HCT116 (cell line): ENCODE measurements around the gene AQP7. TPM values are rescaled to one million over a fixed set of nuclear protein-coding genes. Genes with fewer than 3 reads are reported as not detected.
A peak's percentile ranks its signal among the peaks of the same experiment; 100 is the strongest.
"Not testable (repeated sequence)": the region's sequence is repeated elsewhere in the genome, so short reads cannot be mapped to it uniquely, and the experiment has no call there.

Source experiments
- ATAC-seq: fragments of 200-7000 bp; cut with Tn5 transposase; 2 replicates; pipeline ENCODE4 v1.9.1; 2020; ENCODE audit warnings: mild to moderate bottlenecking, moderate library complexity
- Bru-seq: library from RNA; stranded (reverse); fragments of 400-500 nt; gene quantifications from one replicate; lab custom pipeline; 2021; lab: Mats Ljungman, UMichigan
- BruChase-seq, 2 experiments: library from RNA; stranded (reverse); fragments of 400-500 nt; gene quantifications; one replicate each; lab custom pipeline; 2021; lab: Mats Ljungman, UMichigan
- BruUV-seq: library from RNA; stranded (reverse); fragments of 400-500 nt; replicated peaks from 2 replicates; lab custom pipeline; 2021; lab: Mats Ljungman, UMichigan
- CTCF ChIA-PET: fragments of 300-600 bp; sonication (Branson Sonifier 250); formaldehyde crosslinking; loops from one replicate; lab custom pipeline; 2021; ENCODE audit warnings: antibody characterized with exemption; lab: Charles Lee
- POLR2A ChIA-PET: fragments of 300-600, 350-600 bp; sonication (Branson Sonifier 250); formaldehyde crosslinking; loops from one replicate; lab custom pipeline; 2021; ENCODE audit warnings: antibody characterized with exemption; lab: Charles Lee
- RAD21 ChIA-PET, 2 experiments: fragments of 300-600 bp; sonication (Branson Sonifier 250); formaldehyde crosslinking; loops; one replicate each; lab custom pipeline; 2023; ENCODE audit warnings: low total read pairs in 2 of 2; ENCODE audit not compliant: uncharacterized antibody in 2 of 2, unreplicated experiment in 2 of 2, low non-redundant PET in 1 of 2; lab: Charles Lee
- DNase-seq: peaks from one replicate; pipeline ENCODE4 v3.0.0-alpha.2; 2010; ENCODE audit warnings: low read depth, low spot score
- H2AFZ ChIP-seq: fragments of 200-600 bp; shearing (Covaris generic), sonication (generic); 2 replicates; pipeline ENCODE4 v1.6.1; 2017; ENCODE audit warnings: low read depth, mixed run types, mixed read lengths, antibody characterized with exemption, low read length; ENCODE audit not compliant: poor library complexity, severe bottlenecking
- H3K27ac ChIP-seq: 2 replicates; pipeline ENCODE4 v1.5.1; 2012; ENCODE audit warnings: low read depth, low read length
- H3K27me3 ChIP-seq: fragments of 200-600 bp; sonication (generic); 2 replicates; pipeline ENCODE4 v1.6.1; 2016; ENCODE audit warnings: mixed run types, low read length, mixed read lengths; ENCODE audit not compliant: insufficient read depth
- H3K36me3 ChIP-seq, 2 experiments: fragments of 200-500 bp in 1 of 2; fragments of 200-600 bp in 1 of 2; sonication (Bioruptor generic) in 1 of 2; sonication (generic) in 1 of 2; 2 replicates each; pipeline versions ENCODE4 v1.5.1 to v1.6.1; 2014 to 2016; ENCODE audit warnings: low read length in 2 of 2, inconsistent platforms in 1 of 2, mixed read lengths in 1 of 2, mixed run types in 1 of 2; ENCODE audit not compliant: insufficient read depth in 2 of 2, control insufficient read depth in 1 of 2
- H3K4me1 ChIP-seq, 2 experiments: fragments of 200-600 bp in 1 of 2; sonication (generic) in 1 of 2; 2 replicates each; pipeline versions ENCODE4 v1.5.1 to v1.6.1; 2012 to 2017; ENCODE audit warnings: low read length in 2 of 2, inconsistent platforms in 1 of 2, mild to moderate bottlenecking in 1 of 2, mixed read lengths in 1 of 2, mixed run types in 1 of 2, moderate library complexity in 1 of 2; ENCODE audit not compliant: insufficient read depth in 2 of 2, control insufficient read depth in 1 of 2
- H3K4me2 ChIP-seq: fragments of 200-600 bp; sonication (generic); 2 replicates; pipeline ENCODE4 v1.6.1; 2017; ENCODE audit warnings: mixed run types, low read length, mixed read lengths
- H3K4me3 ChIP-seq, 2 experiments: fragments of 200-600 bp in 1 of 2; sonication (generic) in 1 of 2; replicated peaks in 1 of 2; 2 replicates each; pipeline ENCODE4 v1.5.1; 2011 to 2016; ENCODE audit warnings: low read length in 2 of 2, control low read depth in 1 of 2, low read depth in 1 of 2, mild to moderate bottlenecking in 1 of 2, mixed read lengths in 1 of 2, mixed run types in 1 of 2
- H3K79me2 ChIP-seq: fragments of 200-600 bp; sonication (generic); 2 replicates; pipeline ENCODE4 v1.6.1; 2017; ENCODE audit warnings: mild to moderate bottlenecking, mixed run types, low read length, moderate library complexity, mixed read lengths; ENCODE audit not compliant: insufficient read depth
- H3K9ac ChIP-seq: fragments of 200-600 bp; sonication (generic); 2 replicates; pipeline ENCODE4 v1.6.1; 2016; ENCODE audit warnings: low read length, mixed read lengths
- H3K9me2 ChIP-seq: fragments of 200-600 bp; sonication (generic), shearing (Covaris generic); 2 replicates; pipeline ENCODE4 v1.6.1; 2017; ENCODE audit warnings: mixed run types, mild to moderate bottlenecking, moderate library complexity; ENCODE audit not compliant: insufficient read depth
- H3K9me3 ChIP-seq, 2 experiments: fragments of 200-500 bp in 1 of 2; fragments of 200-600 bp in 1 of 2; sonication (Bioruptor generic) in 1 of 2; sonication (generic) in 1 of 2; 2 replicates each; pipeline ENCODE4 v1.6.1; 2014 to 2017; ENCODE audit warnings: low read length in 2 of 2, mixed read lengths in 2 of 2, inconsistent platforms in 1 of 2, low read depth in 1 of 2, mild to moderate bottlenecking in 1 of 2, mixed run types in 1 of 2, moderate library complexity in 1 of 2; ENCODE audit not compliant: control insufficient read depth in 1 of 2, insufficient read depth in 1 of 2
- H4K20me1 ChIP-seq: fragments of 200-600 bp; sonication (generic), shearing (Covaris generic); 2 replicates; pipeline ENCODE4 v1.6.1; 2017; ENCODE audit warnings: mixed run types, mild to moderate bottlenecking, moderate library complexity; ENCODE audit not compliant: insufficient read depth
- ATF3 ChIP-seq: IDR thresholded peaks from 2 replicates; pipeline ENCODE4 v1.6.1; 2012
- CEBPB ChIP-seq: IDR thresholded peaks from 2 replicates; pipeline ENCODE4 v1.6.1; 2012; ENCODE audit warnings: low read depth
- CTCF ChIP-seq, 3 experiments: fragments of 200-600 bp in 1 of 3; sonication (generic) in 1 of 3; IDR thresholded peaks in 2 of 3; conservative IDR thresholded peaks in 1 of 3; 2 replicates each; pipeline ENCODE4 v1.5.1; 2012 to 2017; ENCODE audit warnings: low read depth in 2 of 3, low read length in 2 of 3, antibody characterized with exemption in 1 of 3, borderline replicate concordance in 1 of 3, control low read depth in 1 of 3, mild to moderate bottlenecking in 1 of 3, mixed read lengths in 1 of 3, mixed run types in 1 of 3, moderate library complexity in 1 of 3; ENCODE audit not compliant: insufficient read depth in 1 of 3
- ELF1 ChIP-seq: IDR thresholded peaks from 2 replicates; pipeline ENCODE4 v1.6.1; 2012; ENCODE audit warnings: low read depth, borderline replicate concordance
- EZH2phosphoT487 ChIP-seq: fragments of 200-600 bp; IDR thresholded peaks from 2 replicates; pipeline ENCODE4 v1.6.1; 2018; ENCODE audit warnings: antibody characterized with exemption, borderline replicate concordance
- FOSL1 ChIP-seq: IDR thresholded peaks from 2 replicates; pipeline ENCODE4 v1.6.1; 2012; ENCODE audit warnings: low read depth
- JUND ChIP-seq: IDR thresholded peaks from 2 replicates; pipeline ENCODE4 v1.6.1; 2012
- REST ChIP-seq: IDR thresholded peaks from 2 replicates; pipeline ENCODE4 v1.6.1; 2012; ENCODE audit warnings: low read depth
- SRF ChIP-seq: IDR thresholded peaks from 2 replicates; pipeline ENCODE4 v1.6.1; 2012; ENCODE audit warnings: low read depth
- TCF7L2 ChIP-seq: IDR thresholded peaks from 2 replicates; pipeline ENCODE4 v1.7.0; 2011; ENCODE audit warnings: borderline replicate concordance, inconsistent platforms; ENCODE audit not compliant: insufficient read depth, insufficient read length; ENCODE audit errors: extremely low read depth
- YY1 ChIP-seq: IDR thresholded peaks from 2 replicates; pipeline ENCODE4 v1.6.1; 2011; ENCODE audit warnings: low read length, low read depth, moderate library complexity, mild to moderate bottlenecking; ENCODE audit not compliant: insufficient replicate concordance; ENCODE audit errors: extremely low read depth
- intact Hi-C: fragments of 100-400 bp; cut with micrococcal nuclease; formaldehyde crosslinking; loops from 2 replicates; pipeline ENCODE4 v1.10.0; 2022
- long read RNA-seq: library from polyadenylated mRNA; unstranded; transcript quantifications from one replicate; pipeline ENCODE4 v2.0.0, GENCODE V29; 2021; ENCODE audit not compliant: unreplicated experiment
- polyA plus RNA-seq: library from polyadenylated mRNA; unstranded; fragments of >200 nt; gene quantifications from 2 replicates; pipeline ENCODE4 v1.2.1, GENCODE V29; 2012; ENCODE audit warnings: missing spikeins
- total RNA-seq: library from RNA; stranded (reverse); gene quantifications from one replicate; pipeline ENCODE4 v1.2.1, GENCODE V29; 2021; ENCODE audit not compliant: unreplicated experiment

The AQP7 gene
- total RNA-seq (0.96 TPM), Bru-seq, nascent RNA (percentile 11 among the genes with signal in this experiment), BruChase-seq, experiment 1, labeled RNA remaining after a 6-hour chase (percentile 11 among the genes with signal in this experiment), BruChase-seq, experiment 2, labeled RNA remaining after a 2-hour chase (percentile 16 among the genes with signal in this experiment)
- 0.20 and 0.21 TPM in 2 replicates for polyA plus RNA-seq
- long read RNA-seq: 0 reads

DNA sequence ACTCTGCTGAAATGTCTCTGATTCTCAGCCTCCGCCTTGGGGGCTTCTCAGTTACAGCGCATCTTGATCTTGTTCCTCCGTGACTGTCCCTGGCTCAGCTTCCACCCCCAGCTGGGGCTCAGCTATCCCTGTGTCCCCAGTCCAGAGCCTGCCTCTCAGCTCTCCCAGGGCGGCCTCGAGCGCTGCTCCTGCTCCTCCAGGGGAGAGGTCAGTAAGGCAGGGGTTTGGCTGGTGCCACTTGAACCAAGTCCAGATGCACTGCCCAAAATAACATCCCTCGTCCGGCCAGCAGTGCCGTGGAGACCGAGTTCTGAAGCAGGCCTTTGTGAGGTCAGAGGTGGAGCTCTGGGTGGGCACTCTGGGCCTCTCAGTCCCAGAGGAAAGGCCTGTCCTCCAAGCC lies at the start of gene AQP7:
Gene AQP7 (minus strand): TSS at position 198 of the 400 bp plus-strand sequence. CDS start 1,306 bp downstream, outside the sequence.
- ATAC-seq, H3K4me3 ChIP-seq, H3K9ac ChIP-seq, DNase-seq, H3K27ac ChIP-seq, H3K9me3 ChIP-seq, H3K36me3 ChIP-seq, H3K27me3 ChIP-seq, H3K4me1 ChIP-seq, H3K79me2 ChIP-seq, RAD21 ChIA-PET, H3K4me2 ChIP-seq, BruUV-seq, H4K20me1 ChIP-seq, H2AFZ ChIP-seq, POLR2A ChIA-PET, H3K9me2 ChIP-seq: not testable (repeated sequence)
- intact Hi-C loops: loop anchor here (2.0 kb wide), 1 partner anchor 320 kb away; no protein-coding TSS in a partner anchor
- CTCF ChIA-PET: interaction anchor here (3.7 kb wide), 1 partner anchor 64 kb away, joined by 53 read pairs; no protein-coding TSS in a partner anchor

GRCh38 chr9:33450621-33451146 lies 48.3 kb upstream of the AQP7 start:
- Histone ChIP-seq H3K27me3 (no peaks in the 10 kb centered on the region), H4K20me1 (no peaks in the 10 kb centered on the region), H3K36me3 (no peaks in the 10 kb centered on the region), H3K4me1 (peaks cover 42 to 54% of the 10 kb centered on the region in 2 experiments), H3K4me3 (no peak overlapping the region), H3K79me2 (no peaks in the 10 kb centered on the region), H3K27ac (no peak overlapping the region), H3K9ac (no peak overlapping the region), H2AFZ (no peak overlapping the region), H3K9me3 (no peaks in the 10 kb centered on the region), H3K4me2 (no peak overlapping the region), H3K9me2 (no peaks in the 10 kb centered on the region)
- CTCF ChIA-PET: interaction anchor here (1.7 to 4.0 kb wide), 4 partner anchors 9 to 75 kb away, joined by 3 to 39 read pairs (median 20); no protein-coding TSS in a partner anchor
- no peak for DNase-seq
- ATAC-seq: no peak
- intact Hi-C loops: no loop called here
- POLR2A ChIA-PET: interaction anchor here (0.7 to 1.1 kb wide), 3 partner anchors 35 to 75 kb away, joined by 3 read pairs; no protein-coding TSS in a partner anchor
- no TSS peak for BruUV-seq
- RAD21 ChIA-PET: interaction anchor here in 1 of 2 experiments (0.6 kb wide), 1 partner anchor 69 kb away, joined by 4 read pairs; no protein-coding TSS in a partner anchor
- TF ChIP-seq FOSL1: no peak
- no peak for TF ChIP-seq ELF1
- no peak for TF ChIP-seq REST
- TF ChIP-seq CTCF (IDR thresholded peaks at IDR 0.05 in 2 of 3, conservative IDR thresholded peaks at IDR 0.05 in 1 of 3; ENCODE audit: borderline replicate concordance in 1 of 3, insufficient read depth in 1 of 3, low read depth in 2 of 3, low read length in 2 of 3): no peak
- TF ChIP-seq TCF7L2: no peak
- TF ChIP-seq SRF: no peak
- TF ChIP-seq YY1: no peak
- no peak for TF ChIP-seq ATF3
- no peak for TF ChIP-seq EZH2phosphoT487
- TF ChIP-seq JUND: no peak
- no peak for TF ChIP-seq CEBPB
